C4-2B (cell line): ENCODE measurements around the gene ARHGAP15.
A peak's percentile ranks its signal among the peaks of the same experiment; 100 is the strongest.

ENCODE experiments used
- H3K27ac ChIP-seq: fragments of 450-650 bp; 2 replicates; pipeline ENCODE4 v1.5.1; 2017
- ZFX ChIP-seq: fragments of 450-650 bp; IDR thresholded peaks from 2 replicates; pipeline ENCODE4 v1.6.1; 2017
- TF ChIP-seq, protein P1 (sequence below): fragments of 450-650 bp; conservative IDR thresholded peaks from 2 replicates; pipeline ENCODE4 v1.5.1; 2017; ENCODE audit warnings: mild to moderate bottlenecking

ARHGAP15 gene

DNA sequence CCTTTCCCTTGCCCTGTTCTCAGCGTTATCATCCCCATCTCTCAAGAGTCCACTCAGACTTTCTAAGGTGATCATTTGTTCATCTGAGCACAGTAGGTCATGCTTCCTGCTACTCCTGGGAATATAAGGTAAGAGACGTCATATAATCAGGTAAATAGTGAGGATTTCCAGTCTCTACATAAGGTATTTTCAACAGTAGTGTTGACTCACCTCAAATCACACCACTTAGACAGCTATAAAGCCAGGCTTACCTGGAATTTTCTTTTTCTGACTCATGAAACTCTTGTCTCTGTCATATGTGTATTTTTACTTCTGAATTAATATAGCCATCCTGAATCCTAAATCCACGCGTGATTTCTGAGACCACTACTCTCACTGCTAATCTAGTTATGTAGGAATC, 443.2 kb downstream of the ARHGAP15 start:
- TF ChIP-seq, protein P1, sequence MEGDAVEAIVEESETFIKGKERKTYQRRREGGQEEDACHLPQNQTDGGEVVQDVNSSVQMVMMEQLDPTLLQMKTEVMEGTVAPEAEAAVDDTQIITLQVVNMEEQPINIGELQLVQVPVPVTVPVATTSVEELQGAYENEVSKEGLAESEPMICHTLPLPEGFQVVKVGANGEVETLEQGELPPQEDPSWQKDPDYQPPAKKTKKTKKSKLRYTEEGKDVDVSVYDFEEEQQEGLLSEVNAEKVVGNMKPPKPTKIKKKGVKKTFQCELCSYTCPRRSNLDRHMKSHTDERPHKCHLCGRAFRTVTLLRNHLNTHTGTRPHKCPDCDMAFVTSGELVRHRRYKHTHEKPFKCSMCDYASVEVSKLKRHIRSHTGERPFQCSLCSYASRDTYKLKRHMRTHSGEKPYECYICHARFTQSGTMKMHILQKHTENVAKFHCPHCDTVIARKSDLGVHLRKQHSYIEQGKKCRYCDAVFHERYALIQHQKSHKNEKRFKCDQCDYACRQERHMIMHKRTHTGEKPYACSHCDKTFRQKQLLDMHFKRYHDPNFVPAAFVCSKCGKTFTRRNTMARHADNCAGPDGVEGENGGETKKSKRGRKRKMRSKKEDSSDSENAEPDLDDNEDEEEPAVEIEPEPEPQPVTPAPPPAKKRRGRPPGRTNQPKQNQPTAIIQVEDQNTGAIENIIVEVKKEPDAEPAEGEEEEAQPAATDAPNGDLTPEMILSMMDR: no peak
- TF ChIP-seq ZFX: no peak
- no peak overlapping the region for H3K27ac ChIP-seq

- TF ChIP-seq ZFX: no peak
- TF ChIP-seq, protein P1: no peak
- no peak overlapping the region for H3K27ac ChIP-seq
These were observed 444.9 kb downstream of the ARHGAP15 start for GRCh38 chr2:143574069-143574468.

DNA sequence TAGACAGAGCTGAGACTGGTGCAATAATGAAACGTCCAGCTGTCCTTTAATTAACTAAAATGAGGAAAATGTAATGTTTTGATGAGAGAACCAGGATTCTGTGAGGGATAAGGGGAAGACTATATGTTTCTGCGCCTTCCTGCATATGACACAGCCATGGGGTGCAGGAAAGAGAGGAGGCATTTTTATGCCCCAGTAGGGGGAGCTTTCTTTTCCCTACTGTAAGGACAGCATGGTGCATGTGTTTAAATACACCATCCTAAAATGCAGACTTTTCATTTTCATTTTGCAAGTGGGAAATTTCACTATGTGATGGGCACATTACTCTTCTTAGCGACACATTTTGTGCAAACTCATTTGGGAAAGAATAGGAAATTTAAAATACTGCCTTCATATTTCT, 446.1 kb downstream of the ARHGAP15 start:
- H3K27ac ChIP-seq: no peak overlapping the region
- no peak for TF ChIP-seq ZFX
- TF ChIP-seq, protein P1: peak; percentile 59

- no peak overlapping the region for H3K27ac ChIP-seq
- TF ChIP-seq, protein P1: no peak
- TF ChIP-seq ZFX: no peak
These were observed 448.3 kb downstream of the ARHGAP15 start for GRCh38 chr2:143577489-143577888.

- TF ChIP-seq, protein P1: no peak
- no peak for TF ChIP-seq ZFX
These were observed 450.2 kb downstream of the ARHGAP15 start for GRCh38 chr2:143579456-143579855.

DNA sequence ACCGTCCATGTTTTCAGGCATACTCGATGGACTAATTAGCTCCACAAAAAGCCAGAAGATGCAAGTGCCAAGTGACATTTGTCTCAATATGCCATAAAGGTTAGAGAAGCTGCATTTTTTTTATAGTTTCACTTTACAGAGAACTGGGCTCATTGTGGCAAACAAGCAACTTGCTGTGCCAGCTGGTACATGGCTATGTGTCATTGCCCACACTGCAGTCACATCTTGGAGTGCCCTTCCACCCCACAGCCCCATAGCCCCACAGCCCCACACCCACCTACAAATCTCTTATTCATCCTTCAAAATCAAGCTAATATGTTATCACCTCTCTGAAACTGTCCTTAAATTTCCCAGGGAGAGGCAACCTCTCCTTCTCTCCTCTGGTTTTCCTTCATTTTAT, 451.9 kb downstream of the ARHGAP15 start:
- no peak for TF ChIP-seq ZFX
- TF ChIP-seq, protein P1: no peak
- H3K27ac ChIP-seq: no peak overlapping the region

More at GRCh38 chr2:143579456-143579855, 450.2 kb downstream of the ARHGAP15 start:
- no peak overlapping the region for H3K27ac ChIP-seq

GRCh38 chr2:143582046-143582747, 453.0 kb downstream of the ARHGAP15 start:
- TF ChIP-seq ZFX: no peak
- TF ChIP-seq, protein P1: no peak
- no peak overlapping the region for H3K27ac ChIP-seq
